Embryonic facial prominence (tissue), 1 donor: Measurements from ENCODE around the gene PARP4.
"Not testable (repeated sequence)": the region's sequence is repeated elsewhere in the genome, so short reads cannot be mapped to it uniquely, and the experiment has no call there.

Experiments
- DNase-seq: peaks from one replicate; pipeline ENCODE4 v3.0.0-alpha.2; 2016; ENCODE audit errors: extremely low spot score

PARP4 gene

DNA sequence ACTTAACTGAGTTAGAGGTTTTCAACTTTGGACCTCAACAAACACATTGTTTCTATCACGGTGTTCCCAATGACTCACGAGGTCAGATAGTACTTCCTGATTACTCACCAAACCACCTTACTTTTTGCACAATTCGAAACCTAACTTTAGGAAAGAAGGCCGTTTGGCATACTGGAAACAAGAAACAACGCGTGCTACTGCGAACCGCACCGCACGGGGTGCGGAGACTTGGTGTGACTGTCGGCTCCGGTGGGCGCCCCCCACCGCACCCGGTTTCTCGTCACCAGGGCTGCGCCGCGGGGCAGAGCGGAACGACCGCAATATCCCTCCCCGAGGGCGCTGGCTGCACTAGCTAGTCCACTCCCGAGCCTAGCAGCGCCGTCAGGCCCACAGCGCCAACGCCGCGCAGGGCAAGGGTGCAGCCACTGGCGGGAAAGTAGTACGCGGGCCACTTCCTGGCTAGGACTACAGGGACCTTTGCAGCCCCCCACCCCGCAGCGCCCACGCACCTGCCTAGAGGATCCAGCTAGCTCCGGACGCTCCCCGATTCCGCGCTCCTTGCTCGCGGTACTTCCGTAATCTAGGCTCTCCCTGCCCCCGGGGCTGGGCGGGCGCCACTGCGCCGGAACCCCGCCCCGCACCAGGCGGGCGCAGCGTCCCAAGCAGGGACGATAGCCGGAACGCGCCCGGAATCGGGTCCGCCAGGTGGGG is at the start of gene PARP4:
Gene PARP4, minus strand, starts transcription at position 582 of the 711 bp plus-strand sequence. CDS start 9,002 bp downstream, outside the sequence.
- peak; percentile 42 for DNase-seq

DNA sequence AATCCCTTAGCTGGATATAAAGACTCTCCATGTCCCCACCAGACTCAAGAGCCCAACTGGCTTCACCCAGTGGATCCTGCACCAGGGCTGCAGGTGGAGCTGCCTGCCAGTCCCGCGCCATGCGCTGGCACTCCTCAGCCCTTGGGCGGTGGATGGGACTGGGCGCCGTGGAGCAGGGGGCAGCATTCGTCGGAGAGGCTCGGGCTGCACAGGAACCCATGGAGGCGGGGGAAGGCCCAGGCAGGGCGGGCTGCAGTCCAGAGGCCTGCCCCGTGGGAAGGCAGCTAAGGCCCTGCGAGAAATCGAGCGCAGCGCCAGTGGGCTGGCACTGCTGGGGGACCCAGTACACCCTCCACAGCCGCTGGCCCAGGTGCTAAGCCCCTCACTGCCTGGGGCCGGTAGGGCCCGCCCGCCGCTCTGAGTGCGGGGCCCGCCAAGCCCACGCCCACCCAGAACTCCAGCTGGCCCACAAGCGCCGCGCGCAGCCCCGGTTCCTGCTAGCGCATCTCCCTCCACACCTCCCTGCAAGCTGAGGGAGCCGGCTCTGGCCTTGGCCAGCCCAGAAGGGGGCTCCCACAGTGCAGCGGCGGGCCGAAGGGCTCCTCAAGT is 48.1 kb upstream of the PARP4 start:
- DNase-seq, result not testable (repeated sequence)

DNA sequence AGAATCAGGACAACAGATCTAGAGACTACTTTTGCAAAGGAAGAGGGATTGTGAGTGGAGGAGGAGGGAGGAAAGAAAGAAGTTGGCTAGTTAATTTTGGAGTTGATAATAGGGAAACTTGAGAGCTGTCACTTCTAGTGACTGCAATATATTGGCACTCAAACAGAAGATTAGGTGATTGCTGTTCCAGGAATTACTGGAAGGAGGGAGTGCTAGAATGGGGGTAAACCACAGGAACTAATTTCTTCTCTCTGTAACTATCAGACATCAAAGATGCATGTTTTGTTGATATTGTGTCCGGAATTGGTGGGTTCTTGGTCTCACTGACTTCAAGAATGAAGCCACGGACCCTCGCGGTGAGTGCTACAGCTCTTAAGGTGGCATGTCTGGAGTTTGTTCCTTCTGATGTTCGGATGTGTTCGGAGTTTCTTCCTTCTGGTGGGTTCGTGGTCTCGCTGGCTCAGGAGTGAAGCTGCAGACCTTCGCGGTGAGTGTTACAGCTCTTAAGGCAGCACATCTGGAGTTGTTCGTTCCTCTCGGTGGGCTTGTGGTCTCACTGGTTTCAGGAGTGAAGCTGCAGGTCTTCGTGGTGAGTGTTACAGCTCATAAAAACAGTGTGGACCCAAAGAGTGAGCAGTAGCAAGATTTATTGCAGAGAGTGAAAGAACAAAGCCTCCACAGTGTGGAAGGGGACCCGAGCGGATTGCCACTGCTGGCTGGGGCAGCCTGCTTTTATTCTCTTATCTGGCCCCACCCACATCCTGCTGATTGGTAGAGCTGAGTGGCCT is 47.0 kb upstream of the PARP4 start:
- not testable (repeated sequence) for DNase-seq

DNA sequence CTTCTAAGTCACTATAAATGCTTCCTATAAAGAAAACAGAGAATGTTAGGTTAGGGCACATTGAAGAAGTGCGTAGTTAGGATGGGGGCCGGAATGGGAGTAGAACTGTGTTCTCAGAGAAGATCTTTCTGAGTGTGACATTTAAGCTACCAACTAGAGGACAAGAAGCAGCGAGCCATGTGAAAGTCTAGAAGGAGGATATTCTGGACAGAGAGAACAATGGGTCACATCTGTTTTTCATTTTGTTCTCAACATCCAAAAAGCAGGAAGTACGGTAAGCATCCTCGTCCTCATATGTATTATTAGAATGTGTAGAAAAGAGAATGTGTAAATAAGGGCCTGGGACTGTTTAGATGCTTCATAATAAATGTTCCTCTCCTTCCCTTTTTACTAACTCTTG is 44.5 kb upstream of the PARP4 start:
- no peak for DNase-seq

DNA sequence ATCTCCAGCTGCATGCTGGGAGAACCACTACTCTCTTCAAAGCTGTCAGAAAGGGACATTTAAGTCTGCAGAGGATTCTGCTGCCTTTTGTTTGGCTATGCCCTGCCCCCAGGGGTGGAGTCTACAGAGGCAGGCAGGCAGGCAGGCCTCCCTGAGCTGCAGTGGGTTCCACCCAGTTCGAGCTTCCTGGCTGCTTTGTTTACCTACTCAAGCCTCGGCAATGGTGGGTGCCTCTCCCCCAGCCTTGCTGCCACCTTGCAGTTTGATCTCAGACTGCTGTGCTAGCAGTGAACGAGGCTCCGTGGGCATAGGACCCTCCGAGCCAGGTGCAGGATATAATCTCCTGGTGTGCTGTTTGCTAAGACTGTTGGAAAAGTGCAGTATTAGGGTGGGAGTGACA is 41.3 kb upstream of the PARP4 start:
- not testable (repeated sequence) for DNase-seq

DNA sequence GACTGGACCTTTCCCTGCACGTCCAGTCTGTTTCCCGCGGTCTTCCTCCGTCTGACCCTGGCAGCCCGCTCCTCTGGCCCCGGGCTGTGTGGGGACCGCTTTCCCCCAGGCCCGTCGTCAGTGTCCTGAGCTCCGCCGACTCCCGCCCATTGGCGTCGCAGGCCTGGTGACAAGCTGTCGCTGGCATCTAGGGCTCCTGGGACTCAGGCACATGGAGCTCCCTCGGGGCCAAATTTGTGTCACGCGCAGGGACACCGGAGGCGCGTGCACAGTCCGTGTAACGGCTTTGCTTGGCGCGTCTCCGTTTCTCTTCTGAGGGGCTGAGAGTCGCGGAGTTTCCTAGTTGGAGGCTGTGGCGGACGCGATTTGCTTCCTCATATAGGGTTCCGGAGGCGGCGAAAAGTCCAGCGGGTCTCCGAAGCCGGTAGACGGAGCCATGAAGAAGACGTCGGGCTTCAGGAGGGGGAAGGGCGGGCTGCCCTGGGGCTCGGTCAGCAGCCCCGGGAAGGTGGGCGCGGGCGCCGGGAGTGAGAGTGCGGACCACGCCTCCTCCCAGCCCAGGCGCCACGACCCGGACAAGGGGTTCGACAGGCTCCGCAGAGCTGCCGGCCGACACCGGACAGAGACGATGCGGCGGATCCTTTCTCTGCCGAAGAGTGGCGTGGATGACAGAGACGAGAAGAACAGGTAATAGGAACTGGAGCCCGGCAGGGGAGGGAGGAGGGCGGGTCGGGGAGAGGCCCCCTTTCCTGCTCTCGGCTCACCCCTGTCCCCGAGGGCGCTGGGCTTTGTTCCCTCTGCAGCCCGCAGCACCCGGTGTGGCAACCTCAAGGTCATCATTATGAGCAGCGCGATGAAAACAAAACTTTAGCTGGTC is 29.1 kb upstream of the PARP4 start:
- not testable (repeated sequence) for DNase-seq

DNA sequence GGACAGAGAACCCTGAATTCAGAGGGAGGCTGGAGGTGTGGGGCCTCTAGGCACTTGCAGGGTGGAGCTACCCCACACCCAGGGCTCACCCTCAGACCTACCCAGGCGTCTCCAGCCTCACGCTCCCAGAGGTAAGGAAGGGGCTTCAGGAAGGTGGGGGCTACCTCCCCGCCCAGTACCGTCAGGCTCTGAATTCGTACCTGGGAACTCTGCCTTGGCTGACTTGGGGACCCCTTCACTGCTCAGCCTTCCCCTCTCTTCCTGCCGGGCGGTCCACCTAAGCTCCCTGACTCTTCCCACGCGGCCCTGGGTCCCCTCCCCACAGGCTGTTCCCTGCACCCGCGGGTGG is 28.5 kb upstream of the PARP4 start:
- DNase-seq, result no peak

DNA sequence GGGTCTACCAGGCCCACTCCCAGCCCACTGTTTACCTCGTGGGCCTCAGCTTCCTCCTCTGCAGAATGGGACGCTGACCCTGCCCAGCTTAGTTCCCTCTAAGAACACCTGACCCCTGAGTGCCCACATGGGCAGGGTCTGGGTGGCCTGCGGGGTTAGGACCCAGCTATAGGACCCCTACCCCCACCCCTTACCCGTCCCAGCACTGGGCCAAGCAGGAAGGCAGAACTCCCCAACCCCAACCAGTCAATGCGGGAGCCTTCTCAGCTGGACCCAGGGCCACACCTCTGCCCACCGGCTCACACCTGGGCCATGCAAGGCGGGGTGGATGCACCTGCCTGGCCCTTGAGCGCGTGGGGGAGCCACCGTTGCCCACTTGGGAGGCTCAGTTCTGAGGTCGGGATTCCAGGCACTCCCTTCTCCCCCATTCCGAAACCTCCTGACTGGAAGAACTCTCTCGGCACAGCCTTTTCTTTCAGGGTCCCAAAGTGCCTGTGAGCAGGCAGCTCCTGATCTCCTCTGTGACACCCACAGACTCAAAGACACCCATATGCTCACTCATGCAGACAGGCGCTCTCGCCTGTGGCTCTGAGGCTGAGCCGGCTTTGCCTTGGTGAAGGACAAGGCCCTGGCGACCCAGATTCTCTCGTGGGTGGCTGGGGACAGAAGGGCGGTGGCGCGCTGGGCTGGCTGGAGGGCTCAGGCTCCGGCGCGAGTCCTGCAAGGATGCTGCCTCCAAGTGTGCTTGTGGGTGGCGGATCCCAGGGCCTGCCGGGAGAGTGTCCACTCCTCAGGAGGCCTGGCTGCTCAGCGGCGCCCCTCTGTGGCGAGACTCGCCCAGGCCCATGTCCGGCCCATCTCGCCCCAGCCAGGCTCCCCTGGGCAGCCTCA is 27.9 kb upstream of the PARP4 start:
- no peak for DNase-seq

DNA sequence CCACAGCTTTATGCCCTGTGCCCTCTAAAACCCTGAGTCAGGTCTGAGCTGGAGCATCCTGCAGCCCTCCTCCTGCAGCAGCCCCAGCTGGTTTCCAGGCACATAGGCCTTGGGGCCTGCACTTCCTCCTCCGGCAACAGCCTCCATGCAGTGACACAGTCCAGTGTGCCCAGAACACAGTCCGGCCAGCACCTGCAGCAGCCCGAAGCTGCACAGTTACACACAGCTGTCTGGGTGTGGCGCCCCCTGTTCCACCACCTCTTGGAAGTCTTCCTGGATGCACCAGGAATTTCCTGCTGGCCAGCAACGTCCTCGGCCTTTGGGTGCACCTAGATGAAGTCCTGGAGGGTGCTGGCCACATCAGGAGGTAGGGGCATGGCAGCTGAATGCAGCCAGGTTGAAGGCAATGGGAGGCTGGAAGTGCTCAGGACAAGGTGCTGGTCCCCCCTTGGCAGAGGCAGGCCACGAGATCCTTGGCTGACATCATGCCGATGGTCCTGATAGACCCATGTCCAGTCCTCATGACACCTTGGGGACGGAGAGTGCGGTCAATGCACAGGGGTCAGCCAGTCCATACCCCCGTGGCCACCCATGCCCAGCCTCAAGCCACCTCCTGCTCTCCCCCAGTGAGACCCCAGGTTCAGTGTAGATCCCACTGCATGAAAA is 27.1 kb upstream of the PARP4 start:
- no peak for DNase-seq

DNA sequence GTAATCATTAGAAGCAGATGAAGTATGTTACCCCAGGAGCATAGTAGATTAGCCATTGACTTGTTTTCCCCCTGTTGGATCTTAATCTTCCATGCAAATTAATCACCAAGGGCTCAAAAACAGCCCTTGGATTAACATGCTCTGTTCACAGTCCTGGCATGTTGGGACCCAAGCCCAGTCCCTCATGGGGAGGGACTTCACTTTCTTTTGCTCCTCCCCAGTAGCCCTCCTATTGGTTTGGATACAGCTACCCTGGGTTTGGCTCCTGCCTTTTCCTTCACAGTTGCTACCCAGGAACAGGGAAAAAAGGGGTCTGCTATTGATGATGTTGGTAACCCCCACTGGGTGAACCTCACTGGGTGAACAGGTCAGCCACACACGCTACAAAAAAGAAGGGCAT is 16.9 kb upstream of the PARP4 start:
- DNase-seq, result no peak

DNA sequence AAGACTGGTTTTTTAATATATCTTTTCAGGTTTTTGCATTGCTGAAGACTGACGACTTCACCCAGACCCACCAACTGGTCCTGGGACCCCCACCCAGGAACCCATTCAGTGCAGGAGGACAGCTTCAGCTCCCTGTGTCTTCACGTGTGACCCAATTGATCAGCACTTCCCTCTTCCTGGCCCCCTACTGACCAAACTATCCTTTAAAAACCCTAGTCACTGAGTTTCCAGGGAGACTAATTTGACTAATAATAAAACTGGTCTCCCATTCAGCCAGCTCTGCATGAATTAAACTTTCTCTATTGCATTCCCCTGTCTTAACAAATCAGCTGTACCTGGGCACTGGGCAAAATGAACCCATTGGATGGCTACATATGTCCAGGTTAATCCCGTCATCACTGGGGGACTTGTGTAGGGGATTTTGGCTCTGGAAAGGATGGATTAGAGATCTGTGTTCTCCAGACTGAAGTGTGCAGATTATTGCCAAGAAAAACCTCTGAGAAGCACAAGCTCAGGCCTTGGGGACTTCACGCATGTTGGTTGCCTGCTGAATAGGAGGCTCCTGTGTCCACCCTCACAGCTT is 16.3 kb upstream of the PARP4 start:
- DNase-seq, result no peak

DNA sequence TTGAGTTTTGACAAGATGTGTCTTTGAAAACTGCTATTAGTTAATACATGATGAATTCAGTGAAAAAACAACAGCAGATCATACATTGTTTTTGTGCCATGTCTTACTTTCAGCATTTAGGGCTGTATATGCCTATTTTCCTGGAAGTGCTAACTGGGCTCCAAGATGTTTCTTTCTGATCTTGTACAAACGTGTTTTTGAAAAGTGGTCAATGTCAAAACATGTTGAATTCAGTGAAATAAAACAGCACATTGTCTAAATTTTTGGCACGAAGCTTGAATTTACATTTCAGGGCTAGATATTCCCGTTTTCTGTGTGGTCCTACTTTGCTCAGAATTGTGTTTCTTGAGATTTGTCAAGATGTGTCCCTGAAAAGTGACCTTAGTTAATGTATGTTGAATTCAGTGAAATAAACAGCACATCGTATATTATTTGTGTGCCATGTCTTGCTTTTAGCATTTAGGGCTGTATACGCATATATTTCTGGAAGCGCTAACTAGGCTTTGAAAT is 14.7 kb upstream of the PARP4 start:
- no peak for DNase-seq

DNA sequence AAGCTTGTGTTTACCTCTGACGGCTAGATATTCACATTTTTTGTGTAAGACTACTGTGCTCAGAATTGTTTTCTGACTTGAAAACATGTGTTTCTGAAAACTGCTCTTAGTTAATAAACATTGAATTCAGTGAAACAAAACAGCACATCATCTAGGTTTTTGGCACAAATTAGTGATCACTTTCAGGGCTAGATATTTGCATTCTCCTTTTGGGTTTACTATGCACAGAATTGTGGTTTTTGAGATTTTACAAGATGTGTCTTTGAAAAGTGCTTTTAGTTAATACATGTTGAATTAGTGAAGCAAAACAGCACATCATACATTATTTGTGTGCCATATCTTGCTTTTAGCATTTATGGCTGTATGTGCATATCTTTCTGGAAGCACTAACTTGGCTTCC is 8.2 kb upstream of the PARP4 start:
- DNase-seq, result no peak

DNA sequence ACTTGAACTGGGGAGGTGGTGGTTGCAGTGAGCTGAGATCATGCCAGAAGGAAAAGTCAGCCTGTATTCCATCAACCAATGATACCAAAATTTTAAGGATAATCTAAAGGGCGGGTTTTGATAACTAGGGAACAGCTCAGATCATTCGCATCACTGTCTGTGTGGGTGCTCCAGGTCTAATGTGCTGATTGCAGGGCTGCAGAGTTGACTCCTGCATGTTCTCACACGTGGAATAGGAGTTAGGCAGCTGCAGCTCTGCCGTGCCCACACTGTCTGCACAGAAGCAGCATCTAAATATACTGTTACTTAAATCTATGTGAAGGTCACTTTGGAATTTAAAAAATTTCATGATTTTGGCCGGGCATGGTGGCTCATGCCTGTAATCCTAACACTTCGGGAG is 4.3 kb upstream of the PARP4 start:
- DNase-seq, result no peak

DNA sequence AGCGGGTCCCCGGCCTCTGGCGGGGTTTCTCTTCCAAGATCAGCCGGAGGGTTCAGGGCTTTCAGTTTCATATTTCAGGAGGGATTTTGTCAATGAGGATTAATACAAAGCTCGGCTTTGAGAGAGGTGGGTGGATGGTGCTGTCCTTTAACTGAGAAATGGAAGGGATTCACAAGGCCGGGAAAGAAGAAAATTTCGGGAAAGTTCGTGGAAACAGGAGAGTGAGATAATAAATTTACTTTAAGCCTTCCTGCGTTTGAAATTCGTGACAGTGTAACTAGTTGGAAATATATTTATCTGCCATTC is 283 bp upstream of the PARP4 start:
- no peak for DNase-seq

DNA sequence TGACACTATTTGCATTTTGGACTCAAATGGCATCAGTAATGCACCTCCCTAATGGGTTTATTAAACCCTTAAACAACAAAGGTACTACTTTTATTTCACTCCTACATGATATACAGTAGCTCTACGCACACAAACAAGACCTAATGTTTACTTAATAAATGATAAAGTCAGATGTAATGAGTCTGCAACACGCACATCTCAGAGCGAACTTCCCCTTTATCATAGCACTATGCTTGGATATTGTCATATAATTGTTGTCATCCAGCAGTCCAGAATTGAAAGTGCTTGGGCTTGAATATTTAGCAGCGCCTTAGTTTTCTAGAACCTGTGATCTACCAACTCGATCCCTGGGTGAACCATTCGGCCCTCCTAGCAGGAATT is 772 bp downstream of the PARP4 start:
- no peak for DNase-seq

DNA sequence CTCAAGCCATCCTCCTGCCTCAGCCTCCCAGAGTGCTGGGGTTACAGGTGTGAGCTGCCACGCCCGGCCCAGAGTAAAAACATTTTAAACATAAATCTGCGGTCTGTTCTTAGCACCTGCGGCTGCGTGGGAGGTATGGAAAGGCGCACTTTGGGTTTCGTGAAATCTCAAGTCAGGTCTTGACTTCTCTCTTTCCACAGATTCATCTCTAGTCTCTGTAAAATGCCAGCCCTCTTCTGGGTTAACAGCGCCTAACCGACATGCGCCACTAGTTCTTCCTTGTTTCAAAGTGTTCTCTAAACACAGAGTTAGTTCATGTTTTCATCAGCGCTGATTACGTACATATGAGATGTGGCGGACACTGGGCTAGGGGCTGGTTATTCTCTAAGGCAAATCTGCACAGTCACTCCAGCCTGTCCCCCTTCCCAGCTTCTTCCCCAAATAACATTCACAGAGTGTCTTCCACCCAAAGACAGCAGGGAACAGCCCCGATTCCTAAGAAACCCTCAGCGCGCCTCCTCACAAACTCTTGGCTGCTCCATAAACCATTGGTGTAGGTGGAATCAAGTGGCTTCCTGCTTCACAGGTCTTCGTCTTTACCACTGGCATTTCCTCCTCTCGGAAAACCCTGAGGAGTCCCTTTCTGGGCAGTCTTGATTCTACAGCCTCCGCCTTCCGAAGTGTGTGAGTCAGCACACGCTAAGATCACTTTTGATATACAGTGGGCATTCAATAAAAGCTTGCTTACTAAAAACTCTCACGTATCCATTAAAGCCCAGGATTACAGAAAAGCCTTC is 1.4 kb downstream of the PARP4 start:
- no peak for DNase-seq

DNA sequence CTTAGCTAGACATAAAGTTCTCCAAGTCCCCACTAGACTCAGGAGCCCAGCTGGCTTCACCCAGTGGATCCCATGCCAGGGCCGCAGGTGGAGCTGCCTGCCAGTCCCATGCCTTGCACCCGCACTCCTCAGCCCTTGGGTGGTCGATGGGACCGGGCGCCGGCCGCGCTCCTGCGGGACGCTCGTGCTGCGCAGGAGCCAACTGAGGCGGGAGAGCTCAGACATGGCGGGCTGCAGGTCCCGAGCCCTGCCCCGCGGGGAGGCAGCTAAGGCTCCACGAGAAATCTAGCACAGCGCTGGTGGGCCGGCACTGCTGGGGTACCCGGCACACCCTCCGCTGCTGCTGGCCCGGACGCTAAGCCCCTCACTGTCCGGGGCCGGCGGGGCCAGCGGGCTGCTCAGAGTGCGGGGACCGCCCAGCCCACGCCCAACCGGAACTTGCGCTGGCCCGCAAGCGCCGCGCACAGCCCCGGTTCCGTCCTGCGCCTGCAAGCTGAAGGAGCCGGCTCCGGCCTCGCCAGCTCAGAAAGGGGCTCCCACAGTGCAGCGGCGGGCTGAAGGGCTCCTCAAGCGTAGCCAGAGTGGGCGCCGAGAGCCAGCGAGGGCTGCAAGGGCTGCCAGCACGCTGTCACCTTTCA is 5.8 kb downstream of the PARP4 start:
- DNase-seq, result no peak

DNA sequence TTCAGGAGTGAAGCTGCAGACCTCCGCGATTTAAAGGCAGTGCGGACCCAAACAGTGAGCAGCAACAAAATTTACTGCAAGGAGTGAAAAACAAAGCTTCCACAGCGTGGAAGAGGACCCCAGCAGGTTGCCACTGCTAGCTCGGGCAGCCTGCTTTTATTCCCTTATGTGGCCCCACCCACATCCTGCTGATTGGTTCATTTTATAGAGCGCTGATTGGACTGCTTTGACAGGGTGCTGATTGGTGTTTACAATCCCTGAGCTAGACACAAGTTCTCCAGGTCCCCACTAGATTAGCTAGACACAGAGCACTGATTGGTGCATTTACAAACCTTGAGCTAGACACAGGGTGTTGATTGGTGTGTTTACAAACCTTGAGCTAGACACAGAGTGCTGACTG is 6.3 kb downstream of the PARP4 start:
- DNase-seq, result not testable (repeated sequence)
